ENCODE measurements around the gene RBM39.

Gene RBM39

GRCh38 chr20:35681960-35682359 is 60.1 kb downstream of the RBM39 start:
- Histone ChIP-seq H3K4me1 (ENCODE audit: low read length) (no peaks in the 10 kb centered on the region), H3F3A (ENCODE audit: insufficient read depth, low read length) (no peaks in the 10 kb centered on the region), H3K9me3 (replicated peaks; ENCODE audit: insufficient read depth, low read length) (no peaks in the 10 kb centered on the region), H4K20me1 (ENCODE audit: insufficient read depth, low read length) (no peaks in the 10 kb centered on the region), H3K4me3 (ENCODE audit: low read length) (no peak overlapping the region), H3K9ac (ENCODE audit: low read length) (no peak overlapping the region), H3K36me3 (replicated peaks; ENCODE audit: insufficient read depth, low read length) (no peaks in the 10 kb centered on the region), H3K27me3 (replicated peaks; ENCODE audit: insufficient read depth, low read length) (no peaks in the 10 kb centered on the region), H2AFZ (ENCODE audit: low read length) (no peak overlapping the region), H3K79me2 (ENCODE audit: low read length) (no peaks in the 10 kb centered on the region), H3K4me2 (ENCODE audit: low read depth, low read length) (no peak overlapping the region), H3K27ac (ENCODE audit: low read length) (no peak overlapping the region), H3K9me2 (replicated peaks; ENCODE audit: insufficient read depth, low read length) (no peaks in the 10 kb centered on the region)
- TF ChIP-seq, protein P1, sequence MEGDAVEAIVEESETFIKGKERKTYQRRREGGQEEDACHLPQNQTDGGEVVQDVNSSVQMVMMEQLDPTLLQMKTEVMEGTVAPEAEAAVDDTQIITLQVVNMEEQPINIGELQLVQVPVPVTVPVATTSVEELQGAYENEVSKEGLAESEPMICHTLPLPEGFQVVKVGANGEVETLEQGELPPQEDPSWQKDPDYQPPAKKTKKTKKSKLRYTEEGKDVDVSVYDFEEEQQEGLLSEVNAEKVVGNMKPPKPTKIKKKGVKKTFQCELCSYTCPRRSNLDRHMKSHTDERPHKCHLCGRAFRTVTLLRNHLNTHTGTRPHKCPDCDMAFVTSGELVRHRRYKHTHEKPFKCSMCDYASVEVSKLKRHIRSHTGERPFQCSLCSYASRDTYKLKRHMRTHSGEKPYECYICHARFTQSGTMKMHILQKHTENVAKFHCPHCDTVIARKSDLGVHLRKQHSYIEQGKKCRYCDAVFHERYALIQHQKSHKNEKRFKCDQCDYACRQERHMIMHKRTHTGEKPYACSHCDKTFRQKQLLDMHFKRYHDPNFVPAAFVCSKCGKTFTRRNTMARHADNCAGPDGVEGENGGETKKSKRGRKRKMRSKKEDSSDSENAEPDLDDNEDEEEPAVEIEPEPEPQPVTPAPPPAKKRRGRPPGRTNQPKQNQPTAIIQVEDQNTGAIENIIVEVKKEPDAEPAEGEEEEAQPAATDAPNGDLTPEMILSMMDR (IDR thresholded peaks at IDR 0.05; ENCODE audit: low read length), result no peak
- no peak for DNase-seq

- no peak for DNase-seq
- H3K36me3 ChIP-seq (replicated peaks; ENCODE audit: insufficient read depth, low read length), result no peaks in the 10 kb centered on the region
- no peak overlapping the region for H3K4me2 ChIP-seq (ENCODE audit: low read depth, low read length)
- no peaks in the 10 kb centered on the region for H3F3A ChIP-seq (ENCODE audit: insufficient read depth, low read length)
- H3K9me3 ChIP-seq (replicated peaks; ENCODE audit: insufficient read depth, low read length), result no peaks in the 10 kb centered on the region
- no peaks in the 10 kb centered on the region for H3K4me1 ChIP-seq (ENCODE audit: low read length)
- no peaks in the 10 kb centered on the region for H3K27me3 ChIP-seq (replicated peaks; ENCODE audit: insufficient read depth, low read length)
- TF ChIP-seq EZH2phosphoT487 (IDR thresholded peaks at IDR 0.05; ENCODE audit: low read length) (no peak), EZH2 (optimal IDR thresholded peaks at IDR 0.05; ENCODE audit: low read depth, low read length) (no peak)
- TF ChIP-seq, protein P1 (IDR thresholded peaks at IDR 0.05; ENCODE audit: low read length), result no peak
- H3K79me2 ChIP-seq (ENCODE audit: low read length), result no peaks in the 10 kb centered on the region
- no peak overlapping the region for H3K4me3 ChIP-seq (ENCODE audit: low read length)
- H3K9me2 ChIP-seq (replicated peaks; ENCODE audit: insufficient read depth, low read length), result no peaks in the 10 kb centered on the region
- H3K27ac ChIP-seq (ENCODE audit: low read length), result no peak overlapping the region
- no peaks in the 10 kb centered on the region for H4K20me1 ChIP-seq (ENCODE audit: insufficient read depth, low read length)
- H2AFZ ChIP-seq (ENCODE audit: low read length), result no peak overlapping the region
- H3K9ac ChIP-seq (ENCODE audit: low read length), result no peak overlapping the region
Observed at GRCh38 chr20:35680452-35681183, 61.4 kb downstream of the RBM39 start.

DNA sequence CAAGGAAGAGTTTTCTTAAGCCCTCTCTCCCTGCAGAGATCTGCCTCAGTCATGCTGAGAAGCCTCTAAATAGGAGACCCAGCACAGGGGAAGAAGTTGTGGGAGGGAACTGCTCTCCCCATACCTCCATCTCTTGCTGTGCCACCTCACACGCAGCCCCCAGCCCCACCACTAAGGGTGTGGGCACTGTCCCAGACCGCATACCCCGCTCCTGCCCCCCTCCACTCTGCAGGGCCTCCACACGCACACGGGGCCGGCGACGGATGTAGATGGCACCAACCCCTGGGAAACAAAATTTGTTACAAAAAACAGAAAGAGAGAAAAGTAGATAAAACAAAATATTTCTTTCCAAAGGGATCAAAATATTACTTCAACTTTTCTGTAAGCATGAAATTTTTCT is 67.1 kb downstream of the RBM39 start:
- no peak overlapping the region for H3K4me2 ChIP-seq (ENCODE audit: low read depth, low read length)
- no peaks in the 10 kb centered on the region for H3K9me2 ChIP-seq (replicated peaks; ENCODE audit: insufficient read depth, low read length)
- H2AFZ ChIP-seq (ENCODE audit: low read length), result no peak overlapping the region
- H4K20me1 ChIP-seq (ENCODE audit: insufficient read depth, low read length), result no peaks in the 10 kb centered on the region
- no peak overlapping the region for H3K27ac ChIP-seq (ENCODE audit: low read length)
- H3F3A ChIP-seq (ENCODE audit: insufficient read depth, low read length), result no peaks in the 10 kb centered on the region
- H3K9me3 ChIP-seq (replicated peaks; ENCODE audit: insufficient read depth, low read length), result no peaks in the 10 kb centered on the region
- no peak overlapping the region for H3K9ac ChIP-seq (ENCODE audit: low read length)
- no peaks in the 10 kb centered on the region for H3K79me2 ChIP-seq (ENCODE audit: low read length)
- no peak overlapping the region for H3K4me3 ChIP-seq (ENCODE audit: low read length)
- no peaks in the 10 kb centered on the region for H3K4me1 ChIP-seq (ENCODE audit: low read length)
- no peaks in the 10 kb centered on the region; the same call in 1 of the 2 replicates for H3K36me3 ChIP-seq (replicated peaks; ENCODE audit: insufficient read depth, low read length)
- no peak for DNase-seq
- TF ChIP-seq EZH2phosphoT487 (IDR thresholded peaks at IDR 0.05; ENCODE audit: low read length), result no peak
- TF ChIP-seq EZH2 (optimal IDR thresholded peaks at IDR 0.05; ENCODE audit: low read depth, low read length), result no peak
- TF ChIP-seq, protein P1 (IDR thresholded peaks at IDR 0.05; ENCODE audit: low read length), result no peak
- no peaks in the 10 kb centered on the region for H3K27me3 ChIP-seq (replicated peaks; ENCODE audit: insufficient read depth, low read length)
